CD4-positive, CD25-positive, alpha-beta regulatory T cell (primary cell): ENCODE data around the gene REV1. TPM values are rescaled to one million over a fixed set of nuclear protein-coding genes. Genes with fewer than 3 reads are reported as not detected.
"Not testable (repeated sequence)": the region's sequence is repeated elsewhere in the genome, so short reads cannot be mapped to it uniquely, and the experiment has no call there.

Experiments used
- ATAC-seq, 2 donors: fragments of 150-1000 bp; cut with Tn5 transposase; one replicate each; pipeline ENCODE4 v1.10.0; 2021; ENCODE audit warnings: low read depth in 2 of 2, moderate number of reproducible peaks in 2 of 2, moderate library complexity in 1 of 2
- DNase-seq, 3 donors: peaks; one replicate each; pipeline versions ENCODE4 v3.0.0 to v3.0.0-alpha.2; 2012 to 2022; ENCODE audit warnings: mixed read lengths in 1 of 3
- H3K27ac ChIP-seq: one replicate; pipeline ENCODE4 v1.7.0; 2013; ENCODE audit warnings: mild to moderate bottlenecking, low read length; ENCODE audit not compliant: insufficient read depth, poor library complexity, severe bottlenecking
- H3K27me3 ChIP-seq: one replicate; pipeline ENCODE4 v1.7.0; 2013; ENCODE audit warnings: low read length; ENCODE audit not compliant: control insufficient read depth, insufficient read depth
- H3K36me3 ChIP-seq: one replicate; pipeline ENCODE4 v1.7.0; 2013; ENCODE audit warnings: mild to moderate bottlenecking, low read length, moderate library complexity; ENCODE audit not compliant: control insufficient read depth, insufficient read depth
- H3K4me1 ChIP-seq: 2 replicates; pipeline ENCODE4 v1.7.0; 2013; ENCODE audit warnings: mild to moderate bottlenecking, low read length; ENCODE audit not compliant: insufficient read depth, control insufficient read depth, poor library complexity, severe bottlenecking
- H3K4me3 ChIP-seq: one replicate; pipeline ENCODE4 v1.7.0; 2013; ENCODE audit warnings: low read depth, mild to moderate bottlenecking, low read length, moderate library complexity
- H3K9me3 ChIP-seq, 2 experiments: 1 replicate in 1 of 2; 2 replicates in 1 of 2; pipeline ENCODE4 v1.7.0; 2013; ENCODE audit warnings: low read length in 2 of 2, mild to moderate bottlenecking in 1 of 2, moderate library complexity in 1 of 2; ENCODE audit not compliant: control insufficient read depth in 2 of 2
- H3K27ac Mint-ChIP-seq, 3 donors: one replicate each; pipeline ENCODE4 v1.8.0; 2020 to 2022; ENCODE audit warnings: mild to moderate bottlenecking in 3 of 3, mixed read lengths in 3 of 3, moderate library complexity in 2 of 3
- H3K27me3 Mint-ChIP-seq: one replicate; pipeline ENCODE4 v1.8.0; 2022; ENCODE audit warnings: mild to moderate bottlenecking, mixed read lengths
- H3K36me3 Mint-ChIP-seq: one replicate; pipeline ENCODE4 v1.8.0; 2020; ENCODE audit warnings: mixed read lengths
- H3K4me1 Mint-ChIP-seq, 4 donors: one replicate each; pipeline ENCODE4 v1.8.0; 2020 to 2022; ENCODE audit warnings: mixed read lengths in 4 of 4, mild to moderate bottlenecking in 1 of 4
- H3K4me3 Mint-ChIP-seq, 4 donors: one replicate each; pipeline ENCODE4 v1.8.0; 2020 to 2022; ENCODE audit warnings: mild to moderate bottlenecking in 4 of 4, mixed read lengths in 4 of 4, moderate library complexity in 3 of 4
- H3K9me3 Mint-ChIP-seq, 7 donors: one replicate each; pipeline ENCODE4 v1.8.0; 2020 to 2022; ENCODE audit warnings: mixed read lengths in 7 of 7, mild to moderate bottlenecking in 3 of 7, moderate library complexity in 2 of 7
- polyA plus RNA-seq, 4 donors: library from polyadenylated mRNA; unstranded; fragments of 300-500 nt; fragmentation: Illumina TruSeq; gene quantifications; one replicate each; pipeline ENCODE4 v1.2.3, GENCODE V29; 2021
- total RNA-seq: library from RNA; stranded (reverse); gene quantifications from one replicate; pipeline ENCODE4 v1.2.3, GENCODE V29; 2022

REV1 gene
- total and polyA plus RNA-seq, 5 donors from 2014 or later, result 12.4 to 60.3 (median 17.0) TPM

DNA sequence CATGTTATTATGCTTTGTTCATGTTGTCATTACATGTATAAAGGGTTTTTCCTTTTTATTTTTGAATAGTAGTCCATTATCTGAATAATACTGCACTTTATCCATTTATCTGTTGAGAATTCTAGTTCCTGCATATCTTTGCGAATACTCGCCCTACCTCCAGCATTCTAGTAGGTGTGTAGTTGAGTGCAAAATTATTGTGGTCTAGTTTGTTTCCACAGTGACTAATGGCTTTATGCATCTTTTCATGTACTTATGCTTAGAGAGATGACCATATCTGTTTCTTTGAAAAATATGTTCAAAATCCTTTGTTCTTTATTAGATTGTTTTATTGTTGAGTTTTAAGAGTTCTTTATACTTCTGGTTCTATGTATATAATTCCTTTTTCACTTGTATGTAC is 103.8 kb downstream of the REV1 start:
- Histone ChIP-seq H3K27ac (no peak overlapping the region), H3K4me3 (no peak overlapping the region), H3K36me3 (peaks cover 58% of the 10 kb centered on the region), H3K27me3 (no peaks in the 10 kb centered on the region), H3K4me1 (no peaks in the 10 kb centered on the region), H3K9me3 (no peaks in the 10 kb centered on the region)
- Mint-ChIP-seq H3K4me3 (no peak overlapping the region), H3K27me3 (no peaks in the 10 kb centered on the region), H3K4me1 (peaks cover 0 to 17% (median 5%) of the 10 kb centered on the region in 4 donors), H3K9me3 (no peaks in the 10 kb centered on the region), H3K36me3 (peaks cover 37% of the 10 kb centered on the region), H3K27ac (no peak overlapping the region)
- DNase-seq (no peak), ATAC-seq (no peak)

DNA sequence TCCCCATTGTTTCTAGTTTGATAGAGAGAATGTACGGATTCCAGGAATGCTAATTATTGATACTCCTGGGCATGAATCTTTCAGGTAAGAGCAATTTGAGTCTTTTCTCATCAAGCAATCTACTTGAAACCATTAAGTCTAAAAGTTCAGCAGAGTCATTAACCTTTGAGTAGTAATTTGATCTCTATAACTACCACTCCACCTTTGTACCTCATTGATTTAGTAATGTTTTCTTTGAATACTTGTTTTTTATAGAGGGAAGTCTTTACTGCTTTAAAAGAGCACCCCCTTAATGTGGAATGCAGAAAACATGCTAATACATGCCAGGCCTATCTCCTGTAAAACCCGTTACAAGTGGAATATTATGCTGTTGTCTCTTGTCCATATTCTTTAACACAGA is 107.7 kb downstream of the REV1 start:
- no peak for DNase-seq
- H3K9me3 Mint-ChIP-seq, result no peaks in the 10 kb centered on the region
- H3K4me1 Mint-ChIP-seq, result peaks cover 0 to 9% (median 1%) of the 10 kb centered on the region in 4 donors
- Histone ChIP-seq H3K27me3 (no peaks in the 10 kb centered on the region), H3K4me3 (no peak overlapping the region), H3K9me3 (no peaks in the 10 kb centered on the region), H3K27ac (no peak overlapping the region), H3K4me1 (no peaks in the 10 kb centered on the region), H3K36me3 (peaks cover 78% of the 10 kb centered on the region)
- H3K27me3 Mint-ChIP-seq, result no peaks in the 10 kb centered on the region
- no peak overlapping the region for H3K27ac Mint-ChIP-seq
- ATAC-seq, result no peak
- peaks cover 46% of the 10 kb centered on the region for H3K36me3 Mint-ChIP-seq
- no peak overlapping the region for H3K4me3 Mint-ChIP-seq

DNA sequence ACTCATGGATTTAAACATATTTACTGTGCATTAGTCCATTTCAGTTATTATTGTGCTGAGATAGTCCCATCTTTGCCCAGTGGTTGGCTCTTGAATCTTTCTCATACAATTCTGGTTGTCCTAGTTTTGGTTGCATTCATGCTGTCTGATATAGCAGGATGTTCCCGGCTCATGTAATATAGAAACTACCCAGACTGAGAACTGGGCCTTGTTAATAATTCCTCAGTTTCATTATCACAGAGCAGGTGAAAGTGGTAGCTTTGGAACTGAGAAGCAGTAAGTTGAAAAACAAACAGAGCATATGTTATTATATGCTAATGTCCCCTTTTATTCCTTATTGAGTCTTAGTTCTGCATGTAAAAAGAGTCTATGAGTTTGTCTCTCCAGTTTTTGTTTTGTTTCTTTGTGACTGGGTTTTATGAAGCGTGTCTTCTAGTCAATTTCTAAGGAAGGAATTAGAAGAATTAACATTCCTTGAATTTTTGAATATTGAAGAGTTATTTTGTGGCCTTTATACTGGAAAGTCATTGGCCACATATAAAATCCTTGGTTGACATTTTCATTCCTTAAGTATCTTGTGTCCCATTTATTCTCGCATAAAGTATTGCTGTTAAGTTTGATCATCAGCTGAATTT is 109.3 kb downstream of the REV1 start:
- H3K27ac Mint-ChIP-seq, result peak overlapping the region in 1 of 3 donors; percentile 40
- H3K27me3 ChIP-seq, result no peaks in the 10 kb centered on the region
- H3K4me3 ChIP-seq, result no peak overlapping the region
- H3K27me3 Mint-ChIP-seq, result no peaks in the 10 kb centered on the region
- peaks cover 0 to 15% (median 1%) of the 10 kb centered on the region in 4 donors for H3K4me1 Mint-ChIP-seq
- H3K4me3 Mint-ChIP-seq, result no peak overlapping the region
- no peaks in the 10 kb centered on the region for H3K4me1 ChIP-seq
- H3K36me3 ChIP-seq, result peaks cover 84% of the 10 kb centered on the region
- peaks cover 53% of the 10 kb centered on the region for H3K36me3 Mint-ChIP-seq
- ATAC-seq (no peak), DNase-seq (no peak)
- peaks cover 0 to 1% (median 0%) of the 10 kb centered on the region in 7 donors for H3K9me3 Mint-ChIP-seq
- no peak overlapping the region for H3K27ac ChIP-seq
- H3K9me3 ChIP-seq, result no peaks in the 10 kb centered on the region

DNA sequence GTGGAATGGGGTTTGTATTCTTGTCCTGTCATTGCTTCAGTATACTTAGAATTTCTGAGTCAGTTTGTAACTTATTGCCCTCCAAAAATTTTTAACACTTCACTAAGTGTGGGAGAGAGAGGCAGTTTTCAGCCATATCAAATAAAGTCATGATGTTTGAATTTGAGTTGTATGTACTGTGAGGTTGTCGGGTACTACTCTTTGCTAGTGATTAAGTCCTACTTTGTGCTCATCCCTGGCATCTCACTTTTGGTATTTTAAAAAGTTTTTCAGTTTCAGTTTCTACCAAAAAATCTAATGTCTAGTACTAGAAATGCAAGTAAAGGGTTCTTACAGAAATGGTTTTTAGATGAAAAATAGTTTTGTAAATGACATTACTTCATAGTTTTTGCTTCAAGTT is 111.9 kb downstream of the REV1 start:
- ATAC-seq (no peak), DNase-seq (peak in 1 of 3 donors; percentile 20)
- no peak overlapping the region for H3K4me3 ChIP-seq
- H3K9me3 ChIP-seq, result no peaks in the 10 kb centered on the region
- H3K27me3 Mint-ChIP-seq, result no peaks in the 10 kb centered on the region
- no peaks in the 10 kb centered on the region for H3K27me3 ChIP-seq
- H3K9me3 Mint-ChIP-seq, result peaks cover 0 to 7% (median 1%) of the 10 kb centered on the region in 7 donors
- no peak overlapping the region for H3K4me3 Mint-ChIP-seq
- H3K36me3 Mint-ChIP-seq, result peaks cover 62% of the 10 kb centered on the region
- no peak overlapping the region for H3K27ac ChIP-seq
- peaks cover 0 to 19% (median 1%) of the 10 kb centered on the region in 4 donors for H3K4me1 Mint-ChIP-seq
- peak overlapping the region in 2 of 3 donors; percentile 17 to 34 for H3K27ac Mint-ChIP-seq
- H3K36me3 ChIP-seq, result peaks cover 88% of the 10 kb centered on the region
- H3K4me1 ChIP-seq, result no peaks in the 10 kb centered on the region

DNA sequence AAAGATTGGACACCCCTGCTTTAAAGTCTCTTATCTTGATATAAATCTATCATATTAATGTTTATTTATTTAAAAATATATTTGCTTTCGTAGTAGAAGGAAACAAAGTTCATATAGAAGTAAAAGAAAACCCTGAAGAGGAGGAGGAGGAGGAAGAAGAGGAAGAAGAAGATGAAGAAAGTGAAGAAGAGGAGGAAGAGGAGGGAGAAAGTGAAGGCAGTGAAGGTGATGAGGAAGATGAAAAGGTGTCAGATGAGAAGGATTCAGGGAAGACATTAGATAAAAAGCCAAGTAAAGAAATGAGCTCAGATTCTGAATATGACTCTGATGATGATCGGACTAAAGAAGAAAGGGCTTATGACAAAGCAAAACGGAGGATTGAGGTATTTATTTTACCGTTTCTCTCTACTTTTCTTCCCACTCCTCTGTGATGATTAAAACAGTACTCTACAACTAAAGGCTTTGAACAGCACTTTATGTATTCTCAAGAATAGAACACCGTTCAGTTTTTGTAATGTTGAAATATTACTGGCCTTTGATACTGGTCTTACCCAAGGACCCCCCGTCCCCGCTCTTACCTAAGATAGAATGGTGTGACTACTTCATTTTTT is 113.5 kb downstream of the REV1 start:
- Histone ChIP-seq H3K27me3 (no peaks in the 10 kb centered on the region), H3K4me1 (no peaks in the 10 kb centered on the region), H3K9me3 (no peaks in the 10 kb centered on the region), H3K27ac (no peak overlapping the region), H3K4me3 (no peak overlapping the region), H3K36me3 (peaks cover 84% of the 10 kb centered on the region)
- DNase-seq, result no peak
- Mint-ChIP-seq H3K9me3 (peaks cover 0 to 7% (median 1%) of the 10 kb centered on the region in 7 donors), H3K4me3 (no peak overlapping the region), H3K27ac (no peak overlapping the region), H3K4me1 (peaks cover 0 to 21% (median 1%) of the 10 kb centered on the region in 4 donors), H3K27me3 (no peaks in the 10 kb centered on the region), H3K36me3 (peaks cover 70% of the 10 kb centered on the region)
- ATAC-seq, result no peak

DNA sequence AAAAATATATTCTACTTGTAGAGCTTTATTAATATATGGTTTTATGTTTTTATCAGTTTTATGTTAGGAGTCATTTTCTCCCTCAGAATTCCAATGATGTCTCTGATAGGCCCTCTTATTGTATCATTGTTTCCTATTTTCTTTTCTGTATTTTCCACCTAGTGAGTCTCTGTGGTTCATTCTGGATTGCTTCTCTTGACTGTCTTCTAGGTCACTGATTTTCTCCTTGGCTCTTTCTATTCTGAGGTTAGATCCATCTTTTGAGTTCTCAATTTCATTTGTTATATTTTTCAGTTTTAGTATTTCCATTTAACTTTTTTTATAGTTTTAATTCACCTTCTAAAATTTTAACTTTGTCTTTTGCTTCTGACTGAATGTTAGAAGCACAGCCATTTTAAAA is 115.1 kb downstream of the REV1 start:
- Mint-ChIP-seq H3K9me3 (peaks cover 0 to 7% (median 1%) of the 10 kb centered on the region in 7 donors), H3K27me3 (no peaks in the 10 kb centered on the region), H3K4me3 (no peak overlapping the region), H3K36me3 (peaks cover 61% of the 10 kb centered on the region), H3K4me1 (peaks cover 0 to 24% (median 1%) of the 10 kb centered on the region in 4 donors), H3K27ac (no peak overlapping the region)
- DNase-seq (no peak), ATAC-seq (no peak)
- Histone ChIP-seq H3K36me3 (peaks cover 78% of the 10 kb centered on the region), H3K9me3 (no peaks in the 10 kb centered on the region), H3K27ac (no peak overlapping the region), H3K4me3 (no peak overlapping the region), H3K27me3 (no peaks in the 10 kb centered on the region), H3K4me1 (no peaks in the 10 kb centered on the region)

DNA sequence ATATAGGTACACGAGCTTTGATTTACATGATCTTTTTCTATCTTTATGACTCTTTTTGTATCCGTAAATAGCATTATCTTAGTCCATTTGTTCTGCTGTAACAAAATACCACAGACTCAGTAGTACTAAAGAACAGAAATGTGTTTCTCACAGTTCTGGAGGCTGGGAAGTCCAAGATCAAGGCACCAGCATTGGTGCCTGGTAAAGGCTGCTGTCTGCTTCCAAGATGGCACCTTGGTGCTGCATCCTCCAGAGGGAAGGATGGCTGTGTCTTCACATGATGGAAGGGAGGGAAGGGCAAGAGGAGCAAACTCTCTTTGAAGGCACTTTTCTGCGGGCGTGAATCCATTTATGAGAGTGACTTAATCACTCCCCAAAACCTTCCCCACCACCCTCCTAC is 116.7 kb downstream of the REV1 start:
- Mint-ChIP-seq H3K27me3 (no peaks in the 10 kb centered on the region), H3K36me3 (peaks cover 62% of the 10 kb centered on the region), H3K27ac (no peak overlapping the region), H3K4me3 (no peak overlapping the region), H3K4me1 (peaks cover 0 to 21% (median 1%) of the 10 kb centered on the region in 4 donors), H3K9me3 (peaks cover 0 to 7% (median 1%) of the 10 kb centered on the region in 7 donors)
- H3K4me1 ChIP-seq, result no peaks in the 10 kb centered on the region
- no peak overlapping the region for H3K4me3 ChIP-seq
- no peaks in the 10 kb centered on the region for H3K27me3 ChIP-seq
- H3K27ac ChIP-seq, result no peak overlapping the region
- H3K9me3 ChIP-seq, result no peaks in the 10 kb centered on the region
- H3K36me3 ChIP-seq, result peaks cover 75% of the 10 kb centered on the region
- DNase-seq (no peak), ATAC-seq (no peak)

DNA sequence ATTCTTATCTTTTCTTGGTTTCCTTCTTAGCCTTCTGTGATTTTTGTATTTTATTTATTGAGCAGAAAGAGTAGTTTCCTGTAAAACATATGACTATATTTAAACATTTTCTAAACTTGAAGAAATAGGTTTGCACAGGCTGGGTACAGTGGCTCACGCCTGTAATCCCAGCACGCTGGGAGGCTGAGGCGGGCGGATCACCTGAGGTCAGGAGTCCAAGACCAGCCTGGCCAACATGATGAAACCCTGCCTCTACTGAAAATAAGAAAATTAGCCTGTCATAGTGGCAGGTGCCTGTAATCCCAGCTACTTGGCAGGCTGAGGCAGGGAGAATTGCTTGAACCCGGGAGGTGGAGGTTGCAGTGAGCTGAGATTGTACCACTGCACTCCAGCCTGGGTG is 121.0 kb downstream of the REV1 start:
- not testable (repeated sequence) for H3K4me1 ChIP-seq, H3K27ac ChIP-seq, H3K27me3 Mint-ChIP-seq, H3K4me3 ChIP-seq, ATAC-seq, H3K27ac Mint-ChIP-seq, DNase-seq, H3K27me3 ChIP-seq, H3K4me3 Mint-ChIP-seq, H3K9me3 ChIP-seq, H3K4me1 Mint-ChIP-seq, H3K9me3 Mint-ChIP-seq
- peaks cover 56% of the 10 kb centered on the region for H3K36me3 Mint-ChIP-seq
- H3K36me3 ChIP-seq, result peaks cover 77% of the 10 kb centered on the region
